Measurements from ENCODE around the gene DNAJC18.
"Not testable (repeated sequence)": the region's sequence is repeated elsewhere in the genome, so short reads cannot be mapped to it uniquely, and the experiment has no call there.

The DNAJC18 gene

GRCh38 chr5:139460455-139460854 is 21.1 kb upstream of the DNAJC18 start:
- DNase-seq, result no peak

DNA sequence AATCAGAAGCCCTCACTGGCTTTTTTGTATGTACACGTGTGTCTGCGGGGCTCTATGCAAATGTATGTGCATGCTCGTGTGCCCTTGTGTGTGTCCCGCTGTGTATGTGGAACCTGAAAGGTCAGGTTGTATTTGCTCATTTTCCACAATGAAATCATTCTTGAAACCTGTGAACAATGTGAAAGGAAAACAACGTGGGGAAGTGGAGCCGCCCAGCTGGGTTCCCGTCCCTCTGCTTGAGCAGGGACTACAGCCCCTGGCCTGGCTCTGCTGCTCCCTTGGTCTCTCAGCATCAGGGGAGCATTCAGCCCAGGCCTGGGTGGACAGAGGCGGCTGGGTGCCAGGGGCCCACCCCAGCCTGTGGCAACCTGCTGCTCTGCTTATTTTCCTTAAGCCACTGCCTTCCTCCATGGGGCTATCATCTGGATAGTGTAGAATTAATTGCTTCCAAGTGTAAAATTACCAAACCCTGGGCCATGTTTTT is 20.2 kb upstream of the DNAJC18 start:
- no peak for DNase-seq

- DNase-seq, result no peak
Observed at GRCh38 chr5:139458580-139459407, 19.5 kb upstream of the DNAJC18 start.

DNA sequence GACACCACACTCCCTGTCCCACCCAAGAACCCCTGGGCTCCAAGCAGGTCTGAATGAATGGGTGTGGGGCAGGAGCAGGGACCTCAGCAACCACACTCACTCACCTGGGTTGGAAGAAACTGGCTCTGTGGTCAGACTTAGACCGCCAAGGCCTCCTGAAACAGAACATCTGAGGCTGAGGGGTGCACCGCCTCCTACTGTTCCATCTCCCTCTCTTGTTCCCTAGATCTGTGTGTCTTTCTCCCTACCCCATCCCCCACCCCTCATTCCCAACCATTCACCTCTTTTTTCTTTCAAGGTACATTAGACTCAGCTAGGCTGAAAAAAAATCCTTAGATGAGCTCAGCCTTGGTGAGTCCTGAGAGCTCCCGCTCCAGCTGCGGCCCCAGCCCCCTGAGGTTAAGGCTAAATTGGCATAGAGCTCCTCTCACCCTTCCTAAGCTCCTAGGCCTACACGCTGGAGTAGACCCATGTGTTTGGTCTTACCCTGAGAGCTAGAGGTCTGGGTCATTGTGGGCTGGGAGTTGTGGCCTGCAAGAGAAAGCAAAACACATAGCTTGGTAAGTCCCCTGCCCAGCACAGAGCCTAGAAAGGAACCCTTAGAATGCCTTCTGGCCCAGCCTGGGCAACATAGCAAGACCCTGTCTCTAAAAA is 18.5 kb upstream of the DNAJC18 start:
- DNase-seq, result no peak

DNA sequence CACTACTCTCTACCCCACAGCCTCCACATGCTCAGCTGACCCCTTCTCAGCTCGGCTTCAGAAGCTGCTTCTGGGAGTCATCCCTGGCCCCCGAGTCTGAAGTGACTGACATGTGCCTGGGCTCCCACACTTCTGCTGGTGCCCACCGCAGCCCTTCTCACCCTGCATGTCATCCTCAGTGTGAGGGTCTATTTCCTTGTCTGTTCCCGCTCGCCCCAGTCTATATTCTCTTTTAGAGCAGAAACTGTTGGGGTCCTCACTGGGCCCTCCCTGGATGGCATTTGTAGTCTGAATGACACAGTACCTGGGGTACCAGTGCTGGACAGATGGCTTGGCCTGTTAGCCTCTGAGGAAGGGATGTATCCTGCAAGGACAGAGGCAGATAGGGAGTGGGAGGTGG is 17.9 kb upstream of the DNAJC18 start:
- no peak for DNase-seq

GRCh38 chr5:139456776-139457175 is 17.5 kb upstream of the DNAJC18 start:
- no peak for DNase-seq

DNA sequence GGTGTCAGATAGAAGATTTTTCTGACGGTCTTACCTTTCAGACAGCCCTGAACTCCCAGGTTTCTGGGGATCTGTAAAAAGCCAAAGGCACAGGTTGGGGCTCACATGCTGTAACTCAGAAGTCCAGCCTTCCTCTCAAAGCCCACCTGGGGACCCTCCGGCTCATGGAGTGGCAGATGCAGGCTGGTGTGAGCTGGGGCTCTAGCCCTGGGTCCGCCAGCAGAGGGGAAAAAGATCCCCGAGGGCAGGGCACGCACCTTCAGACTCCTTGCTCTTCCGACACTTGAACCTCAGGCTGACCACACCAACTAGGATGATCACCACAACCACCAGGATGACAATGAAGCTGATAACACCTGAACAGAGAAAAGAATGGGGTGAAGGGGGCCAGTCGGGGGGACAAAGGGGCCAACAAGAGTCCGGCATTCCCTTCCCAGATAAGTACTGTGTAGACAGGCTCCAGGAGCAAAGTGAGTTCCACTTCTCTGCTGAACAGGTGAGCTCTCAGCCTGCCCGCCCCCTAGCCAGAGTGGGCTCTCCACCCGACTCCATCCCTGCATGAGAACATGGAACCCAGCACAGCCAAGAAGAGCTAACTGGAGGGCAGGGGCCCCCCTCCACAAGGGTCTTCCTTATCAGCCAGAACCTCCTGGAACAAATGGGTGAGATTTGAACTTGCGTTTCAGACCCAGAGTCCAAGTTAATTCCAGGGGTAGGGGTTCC is 15.4 kb upstream of the DNAJC18 start:
- DNase-seq, result no peak

DNA sequence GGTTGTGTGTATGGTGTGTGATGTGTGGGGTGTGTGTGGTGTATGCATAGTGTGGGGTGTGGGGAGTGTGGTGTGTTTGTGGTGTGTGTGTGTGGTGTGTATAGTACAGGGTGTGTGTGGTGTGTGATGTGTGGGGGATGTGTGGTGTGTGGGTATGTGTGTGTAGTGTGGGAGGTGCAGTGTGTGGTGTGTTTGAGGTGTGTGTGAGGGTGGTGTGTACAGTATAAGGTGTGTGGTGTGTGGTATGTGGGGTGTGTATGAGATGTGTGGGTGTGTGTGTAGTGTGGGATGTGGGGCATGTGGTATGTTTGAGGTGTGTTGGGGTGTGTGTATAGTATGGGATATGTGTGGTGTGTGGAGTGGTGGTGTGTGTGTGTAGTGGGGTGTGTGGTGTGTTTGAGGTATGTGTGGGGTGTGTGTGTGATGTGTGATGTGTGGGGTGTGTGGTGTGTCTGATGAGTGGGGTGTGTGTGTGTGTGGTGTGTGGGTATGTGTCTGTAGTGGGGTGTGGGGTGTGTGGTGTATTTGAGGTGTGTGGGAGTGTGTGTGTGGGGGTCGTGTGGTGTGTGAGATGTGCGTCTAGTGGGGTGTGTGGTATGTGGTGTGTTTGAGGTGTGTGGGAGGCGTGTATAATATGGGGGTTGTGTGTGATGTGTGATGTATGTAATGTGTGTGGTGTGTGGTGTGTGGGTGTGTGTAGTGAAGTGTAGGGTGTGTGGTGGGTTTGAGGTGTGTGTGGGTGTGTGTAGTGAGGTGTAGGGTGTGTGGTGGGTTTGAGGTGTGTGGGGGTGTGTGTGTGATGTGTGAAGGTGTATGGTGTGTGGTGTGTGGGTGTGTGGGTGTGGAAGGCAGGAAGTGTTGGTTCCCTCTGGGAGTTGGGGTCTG is 14.6 kb upstream of the DNAJC18 start:
- no peak for DNase-seq

GRCh38 chr5:139451878-139452660 is 12.7 kb upstream of the DNAJC18 start:
- DNase-seq, result no peak

- no peak for DNase-seq
Observed at GRCh38 chr5:139451176-139451575, 11.9 kb upstream of the DNAJC18 start.

- DNase-seq, result no peak
Observed at GRCh38 chr5:139446956-139447779, 7.8 kb upstream of the DNAJC18 start.

DNA sequence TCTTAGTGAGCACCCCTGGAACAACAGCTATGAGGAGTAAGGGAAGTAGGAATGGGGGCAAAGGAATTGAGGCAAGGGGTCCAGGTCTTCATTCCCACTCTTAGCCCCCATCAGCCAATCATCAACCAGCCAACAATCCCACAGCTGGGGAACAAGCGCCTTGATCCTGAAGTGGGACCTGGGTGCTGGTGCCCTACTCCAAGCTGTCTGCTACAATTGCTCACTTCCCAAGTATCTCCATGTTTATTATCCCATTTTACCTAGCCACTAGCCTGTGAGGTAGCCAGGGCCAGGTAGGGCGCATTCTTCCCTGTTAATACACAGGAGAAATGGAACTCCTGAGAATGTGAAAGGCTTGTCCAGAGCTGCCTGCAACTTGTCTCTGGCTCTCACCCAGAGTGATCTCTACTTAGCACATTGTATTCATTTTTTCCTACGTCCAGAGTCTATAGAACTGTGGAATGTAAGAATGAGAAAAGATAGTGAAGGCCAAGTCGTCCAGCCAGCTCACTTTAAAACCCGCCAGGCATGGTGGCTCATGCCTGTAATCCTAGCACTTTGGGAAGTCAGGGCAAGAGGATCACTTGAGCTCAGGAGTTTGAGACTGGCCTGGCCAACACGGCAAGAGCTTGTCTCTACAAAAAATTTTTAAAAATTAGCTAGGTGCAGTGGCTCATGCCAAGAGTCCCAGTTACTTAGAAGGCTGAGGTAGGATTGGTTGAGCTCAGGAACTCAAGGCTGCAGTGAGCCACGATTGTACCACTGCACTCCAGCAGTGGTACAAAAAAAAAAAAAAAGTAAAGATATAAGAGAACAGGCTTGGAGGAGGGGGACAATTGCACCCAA is 6.2 kb upstream of the DNAJC18 start:
- no peak for DNase-seq

DNA sequence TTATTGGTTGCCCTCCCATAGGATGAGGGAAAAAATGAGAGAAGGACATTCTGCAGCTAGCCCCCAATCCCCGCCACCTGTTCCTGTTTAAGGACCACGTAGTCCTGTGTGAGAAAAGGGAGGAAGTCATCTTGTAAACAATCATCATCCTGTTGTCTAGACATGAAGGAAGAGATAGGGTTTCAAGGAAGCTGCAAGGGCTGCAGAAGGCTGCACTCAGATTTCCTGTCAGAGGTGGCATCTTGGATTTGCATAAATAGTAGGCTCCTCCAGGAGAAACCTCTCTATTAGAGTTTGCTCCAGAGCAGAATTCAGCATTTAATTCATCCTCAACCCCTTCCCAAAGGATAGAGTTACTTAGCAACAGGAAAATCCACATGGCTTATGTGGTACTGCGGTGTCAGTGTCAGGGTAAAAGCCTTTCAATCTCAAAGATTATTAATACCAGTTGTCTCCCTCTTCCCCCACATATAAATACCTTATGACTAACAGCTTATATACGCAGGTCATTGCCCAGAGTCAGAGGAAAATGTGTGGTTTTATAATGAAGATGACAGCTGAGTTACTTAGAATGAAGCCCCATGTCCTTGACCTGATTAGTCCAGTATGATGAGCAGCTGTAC is 4.6 kb upstream of the DNAJC18 start:
- no peak for DNase-seq

DNA sequence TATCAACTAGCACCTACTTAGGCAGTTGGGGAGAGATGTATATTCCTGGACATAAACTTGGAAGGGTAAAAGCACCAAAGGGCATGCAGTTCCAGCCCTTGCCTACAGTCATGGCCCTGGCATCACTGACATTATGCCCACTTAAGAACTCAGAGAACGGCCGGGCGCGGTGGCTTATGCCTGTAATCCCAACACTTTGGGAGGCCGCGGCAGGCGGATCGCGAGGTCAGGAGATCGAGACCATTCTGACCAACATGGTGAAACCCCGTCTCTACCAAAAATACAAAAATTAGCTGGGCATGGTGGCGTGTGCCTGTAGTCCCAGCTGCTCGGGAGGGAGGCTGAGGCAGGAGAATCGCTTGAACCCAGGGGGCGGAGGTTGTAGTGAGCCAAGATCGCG is 1.1 kb upstream of the DNAJC18 start:
- DNase-seq, result not testable (repeated sequence)

DNA sequence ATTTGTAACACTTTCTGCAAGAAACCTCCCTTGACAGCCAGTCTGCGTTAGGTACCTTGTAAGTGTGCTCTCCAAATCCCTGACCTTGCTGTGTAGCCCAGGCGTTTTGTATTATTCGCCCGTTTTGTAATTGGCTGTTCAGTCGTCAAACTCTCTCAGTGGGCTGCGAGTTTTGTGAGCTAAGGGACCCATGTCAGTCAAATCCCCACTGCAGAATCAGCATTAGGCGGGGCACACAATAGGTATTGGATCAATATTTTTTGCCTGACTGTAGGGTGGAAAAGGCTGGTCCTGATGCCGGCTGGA is 665 bp downstream of the DNAJC18 start:
- DNase-seq, result no peak

DNA sequence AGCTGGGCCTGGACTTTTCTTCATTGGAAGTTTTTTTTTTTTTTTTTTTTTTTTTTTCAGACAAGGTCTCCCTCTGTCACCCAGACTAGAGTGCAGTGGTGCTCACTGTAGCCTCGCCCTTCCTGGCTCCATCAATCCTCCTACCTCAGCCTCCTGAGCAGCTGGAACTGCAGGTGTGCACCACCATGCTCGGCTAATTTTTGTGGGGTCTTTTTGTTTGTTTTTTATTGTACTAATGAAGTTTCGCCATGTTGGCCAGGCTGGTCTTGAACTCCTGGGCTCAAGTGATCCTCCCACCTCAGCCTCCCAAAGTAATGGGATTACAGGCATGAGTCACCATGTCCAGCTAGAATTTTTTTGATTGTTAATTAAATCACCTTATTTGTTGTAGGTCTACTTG is 3.6 kb downstream of the DNAJC18 start:
- no peak for DNase-seq

DNA sequence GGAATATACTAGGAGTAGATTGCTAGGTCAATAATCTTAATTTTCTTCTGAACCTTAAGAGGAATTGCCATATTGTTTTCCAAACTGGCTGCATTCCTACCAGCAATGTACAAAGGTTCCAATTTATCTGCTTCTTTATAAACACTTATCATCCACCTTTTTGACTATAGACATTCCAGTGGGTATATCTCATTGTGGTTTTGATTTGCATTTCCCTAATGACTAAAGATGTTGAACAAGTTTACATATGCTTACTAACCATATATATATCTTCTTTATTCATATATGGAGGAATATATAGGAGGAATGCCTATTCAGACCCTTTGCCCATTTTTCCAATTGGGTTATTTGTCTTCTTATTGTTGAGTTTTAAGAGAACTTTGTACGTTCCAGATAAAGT is 7.6 kb downstream of the DNAJC18 start:
- DNase-seq, result no peak

DNA sequence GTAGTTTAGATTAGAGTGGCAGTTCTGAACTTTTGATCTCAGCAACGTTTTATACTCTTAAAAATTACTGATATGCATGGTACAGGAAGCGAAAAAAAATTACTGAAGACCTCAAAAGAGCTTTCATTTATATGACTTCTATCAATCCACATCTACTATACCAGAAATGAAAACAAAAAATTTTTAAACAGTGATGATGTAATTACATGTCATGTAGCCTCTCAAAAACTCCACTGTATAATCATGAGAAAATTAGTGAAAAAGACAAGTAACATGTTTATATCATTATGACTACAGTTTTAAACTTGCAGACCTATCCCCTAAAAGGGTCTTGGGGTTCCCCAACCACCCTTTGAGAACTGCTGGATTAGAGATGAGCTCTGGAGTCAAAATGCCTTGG is 9.3 kb downstream of the DNAJC18 start:
- DNase-seq, result no peak

- no peak for DNase-seq
Observed at GRCh38 chr5:139426203-139426885, 13.0 kb downstream of the DNAJC18 start.

Data from NCI-H187 treated with DMSO at 0.1 percent for 48 hours (cell line).